ENCODE measurements around the gene SLC25A4. TPM values are rescaled to one million over a fixed set of nuclear protein-coding genes. Genes with fewer than 3 reads are reported as not detected.

Gene SLC25A4
- total RNA-seq = 30.2 and 31.2 TPM in 2 replicates

GRCh38 chr4:185142912-185143600 is at the start of gene SLC25A4:
SLC25A4 (plus strand) TSS chr4:185143266; CDS start chr4:185143373, 107 bp downstream.
- H3K36me3 ChIP-seq (ENCODE audit: control insufficient read depth, insufficient read depth, low read length) = no peaks in the 10 kb centered on the region
- peak within 1 kb of the TSS; percentile 90 for H3K4me3 ChIP-seq (ENCODE audit: low read depth, low read length)
- TF ChIP-seq, protein P1, sequence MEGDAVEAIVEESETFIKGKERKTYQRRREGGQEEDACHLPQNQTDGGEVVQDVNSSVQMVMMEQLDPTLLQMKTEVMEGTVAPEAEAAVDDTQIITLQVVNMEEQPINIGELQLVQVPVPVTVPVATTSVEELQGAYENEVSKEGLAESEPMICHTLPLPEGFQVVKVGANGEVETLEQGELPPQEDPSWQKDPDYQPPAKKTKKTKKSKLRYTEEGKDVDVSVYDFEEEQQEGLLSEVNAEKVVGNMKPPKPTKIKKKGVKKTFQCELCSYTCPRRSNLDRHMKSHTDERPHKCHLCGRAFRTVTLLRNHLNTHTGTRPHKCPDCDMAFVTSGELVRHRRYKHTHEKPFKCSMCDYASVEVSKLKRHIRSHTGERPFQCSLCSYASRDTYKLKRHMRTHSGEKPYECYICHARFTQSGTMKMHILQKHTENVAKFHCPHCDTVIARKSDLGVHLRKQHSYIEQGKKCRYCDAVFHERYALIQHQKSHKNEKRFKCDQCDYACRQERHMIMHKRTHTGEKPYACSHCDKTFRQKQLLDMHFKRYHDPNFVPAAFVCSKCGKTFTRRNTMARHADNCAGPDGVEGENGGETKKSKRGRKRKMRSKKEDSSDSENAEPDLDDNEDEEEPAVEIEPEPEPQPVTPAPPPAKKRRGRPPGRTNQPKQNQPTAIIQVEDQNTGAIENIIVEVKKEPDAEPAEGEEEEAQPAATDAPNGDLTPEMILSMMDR (IDR thresholded peaks at IDR 0.05; ENCODE audit: insufficient read depth, low read length, poor library complexity, severe bottlenecking) = peak; percentile 9
- DNase-seq (ENCODE audit: low read depth) = peak; percentile 31
- no peaks in the 10 kb centered on the region for H3K27me3 ChIP-seq (ENCODE audit: control insufficient read depth, insufficient read depth, low read length)

GRCh38 chr4:185093603-185094002 is 49.5 kb upstream of the SLC25A4 start:
- Histone ChIP-seq H3K4me3 (ENCODE audit: low read depth, low read length) (no peak overlapping the region), H3K36me3 (ENCODE audit: control insufficient read depth, insufficient read depth, low read length) (no peaks in the 10 kb centered on the region), H3K27me3 (ENCODE audit: control insufficient read depth, insufficient read depth, low read length) (no peaks in the 10 kb centered on the region)
- TF ChIP-seq, protein P1 (IDR thresholded peaks at IDR 0.05; ENCODE audit: insufficient read depth, low read length, poor library complexity, severe bottlenecking) = no peak
- no peak for DNase-seq (ENCODE audit: low read depth)

DNA sequence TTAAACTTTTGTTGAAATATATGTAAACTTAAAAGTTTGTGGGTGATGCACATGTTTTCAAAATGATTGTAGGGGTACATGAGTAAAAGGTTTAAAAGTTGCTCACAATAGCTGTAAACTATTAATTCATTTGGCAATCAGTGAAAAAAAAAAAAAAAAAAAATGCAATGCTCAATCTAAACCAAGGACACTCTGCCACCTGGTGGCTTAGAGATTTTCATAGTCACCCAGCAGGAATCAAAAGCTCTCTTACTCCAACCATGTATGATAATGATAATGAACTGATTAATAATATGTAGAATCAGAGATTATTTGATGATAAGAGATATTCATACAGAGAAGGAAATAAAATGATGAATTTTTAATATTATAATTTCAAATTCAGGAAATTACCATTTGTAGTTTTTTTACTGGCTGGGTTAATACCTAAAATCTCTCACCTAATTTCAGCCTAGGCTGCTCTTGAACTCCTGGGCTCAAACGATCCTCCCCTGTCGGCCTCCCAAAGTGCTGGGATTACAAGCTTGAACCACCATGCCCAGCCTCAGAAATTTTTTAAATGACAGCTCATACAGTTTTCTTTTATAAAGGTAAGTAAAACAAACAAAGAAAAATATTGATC is 46.9 kb upstream of the SLC25A4 start:
- Histone ChIP-seq H3K27me3 (ENCODE audit: control insufficient read depth, insufficient read depth, low read length) (no peaks in the 10 kb centered on the region), H3K36me3 (ENCODE audit: control insufficient read depth, insufficient read depth, low read length) (no peaks in the 10 kb centered on the region), H3K4me3 (ENCODE audit: low read depth, low read length) (no peak overlapping the region)
- TF ChIP-seq, protein P1 (IDR thresholded peaks at IDR 0.05; ENCODE audit: insufficient read depth, low read length, poor library complexity, severe bottlenecking) = peak; percentile 58
- DNase-seq (ENCODE audit: low read depth) = peak; percentile 5

- DNase-seq (ENCODE audit: low read depth) = no peak
These were observed 44.6 kb upstream of the SLC25A4 start for GRCh38 chr4:185098474-185098873.

GRCh38 chr4:185099024-185099682 is 43.9 kb upstream of the SLC25A4 start:
- H3K27me3 ChIP-seq (ENCODE audit: control insufficient read depth, insufficient read depth, low read length) = no peaks in the 10 kb centered on the region
- no peak for DNase-seq (ENCODE audit: low read depth)
- no peak overlapping the region for H3K4me3 ChIP-seq (ENCODE audit: low read depth, low read length)
- TF ChIP-seq, protein P1 (IDR thresholded peaks at IDR 0.05; ENCODE audit: insufficient read depth, low read length, poor library complexity, severe bottlenecking) = no peak
- no peaks in the 10 kb centered on the region for H3K36me3 ChIP-seq (ENCODE audit: control insufficient read depth, insufficient read depth, low read length)

More at GRCh38 chr4:185098474-185098873, 44.6 kb upstream of the SLC25A4 start:
- TF ChIP-seq, protein P1 (IDR thresholded peaks at IDR 0.05; ENCODE audit: insufficient read depth, low read length, poor library complexity, severe bottlenecking) = no peak
- Histone ChIP-seq H3K36me3 (ENCODE audit: control insufficient read depth, insufficient read depth, low read length) (no peaks in the 10 kb centered on the region), H3K27me3 (ENCODE audit: control insufficient read depth, insufficient read depth, low read length) (no peaks in the 10 kb centered on the region), H3K4me3 (ENCODE audit: low read depth, low read length) (no peak overlapping the region)
